Measurements from ENCODE around the gene ATG9B. TPM values are rescaled to one million over a fixed set of nuclear protein-coding genes. Genes with fewer than 3 reads are reported as not detected.

Gene ATG9B
- total and polyA plus RNA-seq, 9 of the 15 experiments (the other 6 are each of a cell fraction or from before 2014, with no cell fraction given) = 0.29 to 8.0 (median 2.1) TPM

DNA sequence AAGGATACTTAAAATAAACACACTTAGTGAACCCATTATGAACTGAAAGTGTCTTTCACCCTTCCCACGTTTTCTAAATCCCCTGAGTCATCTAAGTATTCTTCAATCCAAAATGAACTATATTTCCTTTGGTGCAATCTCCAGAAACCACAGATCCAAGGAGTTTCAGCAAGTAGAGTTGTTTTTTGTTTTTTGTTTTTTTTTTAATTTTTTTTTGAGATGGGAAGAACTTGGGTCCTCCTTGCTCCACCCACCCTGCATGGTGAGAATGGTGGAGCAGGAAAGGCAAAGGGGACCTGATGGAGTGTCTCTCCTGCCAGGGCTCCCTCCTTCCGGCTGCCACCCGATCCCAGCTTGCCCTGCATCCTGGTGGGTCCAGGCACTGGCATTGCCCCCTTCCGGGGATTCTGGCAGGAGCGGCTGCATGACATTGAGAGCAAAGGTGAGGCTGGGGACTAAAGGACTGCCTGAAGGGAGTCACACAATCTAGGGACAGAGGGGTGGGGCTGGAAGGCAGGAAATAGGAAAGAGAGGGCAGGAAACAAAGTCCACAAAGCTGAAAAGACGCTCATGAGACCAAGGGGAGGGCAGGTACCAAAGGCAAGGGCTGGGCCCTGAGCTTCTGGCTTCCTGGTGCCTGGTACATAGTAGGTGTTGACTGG, 12.1 kb downstream of the ATG9B start:
- 51% methylated on average over 6 of the region's 6 CpGs for WGBS (ENCODE audit: insufficient coverage, low coverage, missing lambda C conversion rate)
- BruUV-seq (replicated peaks) = no TSS peak
- peak overlapping the region; percentile 69 for H3K4me2 ChIP-seq (ENCODE audit: insufficient read depth, low read length)
- peaks cover 40 to 84% of the 10 kb centered on the region in 2 experiments for H3K4me1 ChIP-seq (replicated peaks in 1 of 2; ENCODE audit: control insufficient read depth in 2 of 2, insufficient read depth in 2 of 2, low read length in 2 of 2)
- peak overlapping the region; percentile 9 for H2AFZ ChIP-seq (ENCODE audit: low read depth, low read length)
- H3K27me3 ChIP-seq (ENCODE audit: control insufficient read depth in 2 of 2, insufficient read depth in 2 of 2, low read length in 2 of 2) = no peaks in the 10 kb centered on the region; a peak in 1 of 5 replicates
- H3K27ac ChIP-seq (ENCODE audit: extremely low read depth, low read depth, low read length) = peak overlapping the region; percentile 58
- DNase-seq (ENCODE audit: extremely low read depth in 1 of 4, low spot score in 3 of 4) = no peak
- ATAC-seq = no peak
- ChIA-PET CTCF (ENCODE audit: low intra/inter-chr PET ratio) (interaction anchor here (0.6 to 1.6 kb wide), 3 partner anchors 9 to 99 kb away, joined by 3 to 5 read pairs (median 4); no protein-coding TSS in a partner anchor), POLR2A (interaction anchor here (0.6 to 8.4 kb wide), 4 partner anchors 12 to 216 kb away, joined by 3 to 146 read pairs (median 4); partner anchors contain the start of genes ABCB8 and ATG9B)
- in situ Hi-C loops (cut with MboI) = no loop called here
- peak overlapping the region; percentile 27; the same call in 1 of the 2 replicates for H3K4me3 ChIP-seq
- peaks cover 40% of the 10 kb centered on the region; the same call in 2 of the 3 replicates for H3K36me3 ChIP-seq (ENCODE audit: control insufficient read depth, insufficient read depth, low read length)
- H3K9me1 ChIP-seq (ENCODE audit: control insufficient read depth, insufficient read depth, low read length) = no peaks in the 10 kb centered on the region
- peaks cover 45% of the 10 kb centered on the region for H3K79me2 ChIP-seq (ENCODE audit: control insufficient read depth, insufficient read depth, low read length)
- intact Hi-C loops (cut with micrococcal nuclease) = loop anchor here (10.0 kb wide), 1 partner anchor 163 kb away; no protein-coding TSS in a partner anchor
- peak overlapping the region; percentile 77 to 83 for H3K9ac ChIP-seq (ENCODE audit: insufficient read depth in 1 of 2, low read depth in 2 of 2, low read length in 2 of 2)
- H3K9me3 ChIP-seq (replicated peaks; ENCODE audit: control insufficient read depth, insufficient read depth, low read depth, low read length) = no peaks in the 10 kb centered on the region
- FAIRE-seq = peak; percentile 71
- no peaks in the 10 kb centered on the region for H4K20me1 ChIP-seq (replicated peaks; ENCODE audit: control insufficient read depth, insufficient read depth, low read length)
- TF ChIP-seq ZNF316 (IDR thresholded peaks at IDR 0.05) (peak; percentile 80), NFE2 (IDR thresholded peaks at IDR 0.05; ENCODE audit: low read depth) (peak; percentile 61), MAFF (IDR thresholded peaks at IDR 0.05; ENCODE audit: low read length) (peak; percentile 38; the same call in 1 of the 2 replicates), FOXM1 (IDR thresholded peaks at IDR 0.05; ENCODE audit: low read depth) (0 out of 2 replicates have a peak, but pooled peaks have one; percentile 14), FOXM1 (CRISPR knock-in tag; IDR thresholded peaks at IDR 0.05; ENCODE audit: low read depth) (no peak), SREBF2 (CRISPR knock-in tag; IDR thresholded peaks at IDR 0.05) (peak; percentile 41; the same call in 1 of the 2 replicates), ETV6 (IDR thresholded peaks at IDR 0.05; ENCODE audit: borderline replicate concordance in 1 of 2, low read depth in 2 of 2, low read length in 1 of 2) (no peak), ETV6 (CRISPR knock-in tag; IDR thresholded peaks at IDR 0.05; ENCODE audit: borderline replicate concordance) (no peak), DNMT1 (IDR thresholded peaks at IDR 0.05) (0 out of 2 replicates have a peak, but pooled peaks have one; percentile 71), BRCA1 (IDR thresholded peaks at IDR 0.05) (no peak), BRCA1 (CRISPR knock-in tag; IDR thresholded peaks at IDR 0.05) (no peak), SMARCA4 (IDR thresholded peaks at IDR 0.05) (peak; percentile 37; the same call in 1 of the 2 replicates), ZNF41 (CRISPR knock-in tag; conservative IDR thresholded peaks at IDR 0.05) (no peak), MYBL2 (IDR thresholded peaks at IDR 0.05; ENCODE audit: low read depth) (no peak), MYBL2 (CRISPR knock-in tag; IDR thresholded peaks at IDR 0.05; ENCODE audit: borderline replicate concordance) (no peak), ZNF707 (CRISPR knock-in tag; conservative IDR thresholded peaks at IDR 0.05) (no peak), SMAD4 (CRISPR knock-in tag; conservative IDR thresholded peaks at IDR 0.05) (no peak), SMARCA5 (IDR thresholded peaks at IDR 0.05) (peak; percentile 14; the same call in 1 of the 2 replicates), MAFG (tag; conservative IDR thresholded peaks at IDR 0.05) (peak; percentile 53), SP2 (IDR thresholded peaks at IDR 0.05; ENCODE audit: extremely low read depth, low read depth, low read length, poor library complexity, severe bottlenecking) (no peak), POLR2AphosphoS2 (IDR thresholded peaks at IDR 0.05; ENCODE audit: low read length) (0 out of 2 replicates have a peak, but pooled peaks have one; percentile 28)
- TF ChIP-seq, protein P1, sequence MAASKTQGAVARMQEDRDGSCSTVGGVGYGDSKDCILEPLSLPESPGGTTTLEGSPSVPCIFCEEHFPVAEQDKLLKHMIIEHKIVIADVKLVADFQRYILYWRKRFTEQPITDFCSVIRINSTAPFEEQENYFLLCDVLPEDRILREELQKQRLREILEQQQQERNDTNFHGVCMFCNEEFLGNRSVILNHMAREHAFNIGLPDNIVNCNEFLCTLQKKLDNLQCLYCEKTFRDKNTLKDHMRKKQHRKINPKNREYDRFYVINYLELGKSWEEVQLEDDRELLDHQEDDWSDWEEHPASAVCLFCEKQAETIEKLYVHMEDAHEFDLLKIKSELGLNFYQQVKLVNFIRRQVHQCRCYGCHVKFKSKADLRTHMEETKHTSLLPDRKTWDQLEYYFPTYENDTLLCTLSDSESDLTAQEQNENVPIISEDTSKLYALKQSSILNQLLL (CRISPR knock-in tag; IDR thresholded peaks at IDR 0.05; ENCODE audit: borderline replicate concordance) = no peak
